H7 (cell line): ENCODE measurements around the gene ADAMTS14. TPM values are rescaled to one million over a fixed set of nuclear protein-coding genes. Genes with fewer than 3 reads are reported as not detected.

Source experiments
- DNase-seq: peaks from one replicate; pipeline ENCODE4 v3.0.0; 2012
- H3K27me3 ChIP-seq: 2 replicates; pipeline ENCODE4 v1.6.0; 2011; ENCODE audit warnings: mild to moderate bottlenecking, low read length; ENCODE audit not compliant: control insufficient read depth, insufficient read depth
- H3K36me3 ChIP-seq: replicated peaks from 2 replicates; pipeline ENCODE4 v1.5.1; 2011; ENCODE audit warnings: low read length; ENCODE audit not compliant: control insufficient read depth, insufficient read depth
- H3K4me3 ChIP-seq: 2 replicates; pipeline ENCODE4 v1.5.1; 2011; ENCODE audit warnings: low read depth, mild to moderate bottlenecking, control low read depth, low read length, moderate library complexity; ENCODE audit not compliant: insufficient read depth
- total RNA-seq: library from RNA; depleted of rRNA; stranded (reverse); fragments of >200 nt; shearing (Covaris generic); gene quantifications from 2 replicates; pipeline ENCODE4 v1.2.3, GENCODE V29; 2014

ADAMTS14 gene
- total RNA-seq, 1 experiment from 2014 or later: 1.1 TPM

DNA sequence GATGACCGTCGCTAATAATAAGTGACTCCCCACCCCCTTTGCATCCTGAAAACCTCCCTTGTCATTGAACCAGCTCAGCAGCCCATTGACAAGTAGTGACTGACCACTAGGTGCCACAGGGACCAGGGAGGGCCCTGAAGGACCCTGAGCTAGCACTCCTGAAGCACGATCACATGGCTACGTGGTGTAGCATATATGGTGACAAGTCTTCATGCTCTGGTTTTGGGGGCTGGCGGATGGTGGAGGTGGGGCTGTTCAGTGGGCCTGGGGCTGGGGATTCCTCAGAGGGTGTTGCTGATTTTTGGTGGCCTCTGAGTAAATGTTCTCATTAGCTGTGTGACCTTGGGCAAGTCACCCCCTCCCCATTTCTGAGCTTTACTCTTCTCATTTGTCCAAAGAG lies 4.7 kb downstream of the ADAMTS14 start:
- DNase-seq: no peak
- Histone ChIP-seq H3K27me3 (peaks cover 10% of the 10 kb centered on the region), H3K4me3 (no peak overlapping the region), H3K36me3 (no peaks in the 10 kb centered on the region)

DNA sequence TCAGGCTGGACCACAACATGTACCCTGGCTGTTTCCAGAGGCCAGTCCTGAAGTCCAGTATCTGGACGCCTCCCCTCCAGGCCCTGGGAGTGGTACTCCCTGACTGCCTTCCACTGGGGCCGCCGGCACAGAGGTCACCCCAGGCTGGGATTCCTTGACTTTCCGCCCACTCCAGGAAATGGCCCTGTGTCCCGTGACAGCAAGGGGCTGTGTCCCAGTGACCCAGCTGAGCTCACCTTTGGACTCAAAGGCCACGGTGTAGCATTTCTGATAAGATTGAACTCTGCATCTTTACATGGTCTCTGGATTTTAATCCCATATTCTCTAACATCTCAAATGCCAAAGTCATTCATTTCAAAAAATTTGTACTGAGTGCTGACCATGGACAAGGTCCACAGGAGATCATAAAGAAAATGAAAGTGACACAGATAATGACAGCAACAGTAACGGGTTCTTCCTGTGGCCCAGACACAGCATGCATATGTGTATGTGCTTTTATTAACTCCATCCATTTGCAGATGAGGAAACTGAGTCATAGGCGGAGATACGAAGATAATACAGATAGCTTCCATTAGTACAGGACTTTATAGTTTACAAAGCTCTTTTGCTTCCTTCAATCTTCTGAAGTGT lies 5.4 kb downstream of the ADAMTS14 start:
- no peaks in the 10 kb centered on the region for H3K36me3 ChIP-seq
- H3K4me3 ChIP-seq: no peak overlapping the region
- DNase-seq: no peak
- H3K27me3 ChIP-seq: peaks cover 8% of the 10 kb centered on the region

DNA sequence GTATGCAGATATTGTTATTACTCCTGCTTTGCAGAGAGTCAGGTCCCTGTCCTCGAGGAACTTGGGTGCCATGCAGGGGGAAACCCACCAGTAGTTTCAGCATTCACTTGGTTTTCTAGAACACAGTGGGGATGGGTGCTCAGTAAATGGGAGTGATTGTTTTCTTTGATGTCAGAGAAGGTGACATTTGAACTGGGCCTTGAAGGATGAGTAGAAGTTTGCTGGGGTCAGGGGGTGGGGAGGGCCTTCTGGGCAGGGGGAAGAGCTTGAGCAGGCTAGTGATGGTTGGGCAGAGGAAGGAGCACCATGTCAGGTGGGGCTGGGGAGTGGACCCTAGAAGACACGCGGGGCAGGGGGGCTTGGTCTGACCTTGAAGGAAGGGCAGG lies 5.9 kb downstream of the ADAMTS14 start:
- DNase-seq: no peak
- Histone ChIP-seq H3K27me3 (peaks cover 3% of the 10 kb centered on the region), H3K4me3 (no peak overlapping the region), H3K36me3 (no peaks in the 10 kb centered on the region)

DNA sequence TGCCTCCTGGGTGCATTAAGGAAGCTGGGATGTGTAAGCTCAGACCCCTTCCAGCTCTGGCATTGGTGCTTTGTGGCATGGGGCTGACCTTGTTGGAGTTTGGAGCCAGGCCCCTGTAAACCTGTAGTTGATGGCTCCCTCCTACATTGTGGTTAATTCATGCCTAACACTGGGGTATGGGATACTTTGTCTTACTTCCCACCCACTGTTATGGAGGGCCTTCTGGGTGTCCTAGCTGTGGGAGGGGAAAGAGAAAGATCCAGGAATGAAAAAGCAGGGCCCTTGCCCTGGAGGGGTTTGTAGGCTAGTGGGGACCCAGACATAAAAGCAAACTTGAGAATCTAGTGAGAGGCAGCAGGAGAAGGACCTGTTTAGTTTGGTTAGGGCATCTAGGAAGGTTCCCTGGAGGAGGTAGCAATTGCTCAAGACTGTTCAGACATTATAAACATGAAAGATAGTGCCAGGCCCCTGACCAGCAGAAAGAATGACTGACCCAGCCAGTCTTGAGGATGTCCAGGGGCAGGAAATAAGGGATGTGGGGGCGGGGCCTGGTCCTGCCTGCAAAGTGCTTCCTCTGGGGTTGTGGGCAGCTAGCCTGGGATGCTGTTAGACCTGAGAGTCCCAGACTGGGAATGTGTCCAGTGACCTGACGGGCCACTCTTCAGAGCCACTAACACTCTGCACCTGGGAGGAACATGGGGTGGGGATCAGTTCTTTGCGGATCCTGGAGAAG lies 6.6 kb downstream of the ADAMTS14 start:
- Histone ChIP-seq H3K36me3 (no peaks in the 10 kb centered on the region), H3K4me3 (no peak overlapping the region), H3K27me3 (no peaks in the 10 kb centered on the region)
- DNase-seq: no peak

DNA sequence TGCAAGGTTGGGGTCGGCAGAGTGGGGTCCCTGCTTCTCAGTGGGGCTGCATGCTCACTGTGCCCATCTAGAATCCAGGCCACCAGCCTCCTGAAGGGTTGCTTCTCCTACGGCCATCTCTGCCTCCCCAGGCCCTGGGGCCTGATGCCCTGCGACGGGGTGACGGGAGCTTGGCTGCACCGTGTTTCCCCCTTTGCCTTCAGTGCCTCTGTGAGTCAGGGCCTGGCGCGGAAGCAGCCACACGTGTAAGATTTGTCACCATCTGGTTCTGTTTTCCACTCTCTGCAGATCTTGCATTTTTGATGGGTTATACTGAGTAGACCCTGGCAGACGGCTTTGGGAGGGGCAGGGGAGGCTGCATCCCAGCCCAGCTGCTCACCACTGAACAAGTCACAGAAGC lies 7.2 kb downstream of the ADAMTS14 start:
- DNase-seq: no peak
- no peaks in the 10 kb centered on the region for H3K36me3 ChIP-seq
- no peak overlapping the region for H3K4me3 ChIP-seq
- no peaks in the 10 kb centered on the region for H3K27me3 ChIP-seq

DNA sequence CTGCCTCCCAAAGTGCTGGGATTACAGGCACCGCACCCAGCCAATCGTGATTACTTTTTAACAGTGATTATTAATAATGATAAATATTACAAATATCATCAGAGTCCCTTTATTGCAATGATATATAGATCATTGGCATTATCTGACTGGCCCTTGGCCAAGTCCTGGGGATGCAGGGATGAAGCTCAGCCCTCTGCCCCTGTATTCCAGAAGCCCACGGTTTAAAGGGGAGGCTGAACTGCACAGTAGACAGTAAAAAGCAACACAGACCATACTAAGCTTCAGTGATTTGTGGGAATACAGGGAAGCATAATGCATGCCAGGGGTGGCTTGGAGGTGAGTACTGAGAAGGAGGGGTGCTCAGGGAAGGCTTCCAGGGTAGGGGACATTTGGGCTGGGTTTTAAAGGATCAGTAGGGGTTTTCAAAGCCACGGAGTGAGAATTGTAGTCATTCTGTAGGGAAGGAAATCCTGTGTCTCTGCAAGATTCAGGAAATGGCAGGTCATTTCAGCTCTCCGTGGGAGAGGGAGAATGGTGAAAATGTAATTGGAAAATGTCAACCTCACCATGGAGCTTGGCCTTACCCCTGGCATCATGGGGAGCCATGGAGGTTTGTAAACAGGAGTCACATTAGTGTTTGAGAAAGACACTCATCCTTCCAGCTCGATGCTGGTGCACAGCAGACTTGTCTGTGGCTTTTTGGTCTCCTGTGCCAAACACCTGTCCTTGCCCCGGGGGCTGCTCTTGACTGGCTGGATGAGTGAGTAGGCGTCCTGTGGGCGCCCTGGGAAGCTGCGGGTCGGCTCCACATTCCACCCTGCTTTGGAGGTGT lies 8.8 kb downstream of the ADAMTS14 start:
- Histone ChIP-seq H3K4me3 (no peak overlapping the region), H3K27me3 (no peaks in the 10 kb centered on the region), H3K36me3 (no peaks in the 10 kb centered on the region)
- DNase-seq: no peak

DNA sequence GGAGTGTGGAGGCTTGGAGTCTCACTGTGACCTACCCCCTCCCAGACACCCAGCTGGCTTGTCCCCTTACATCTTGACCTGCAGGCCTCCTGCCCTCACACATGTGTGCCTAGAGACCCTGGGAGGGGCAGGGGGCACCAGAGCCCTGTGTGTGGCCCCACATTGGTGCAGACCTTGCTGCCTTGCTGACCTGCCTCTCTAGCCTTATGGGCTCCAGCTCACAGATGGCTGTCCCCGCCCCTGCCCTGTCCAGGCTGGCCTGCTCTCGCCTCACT lies 9.4 kb downstream of the ADAMTS14 start:
- Histone ChIP-seq H3K4me3 (no peak overlapping the region), H3K36me3 (no peaks in the 10 kb centered on the region), H3K27me3 (no peaks in the 10 kb centered on the region)
- DNase-seq: peak; percentile 46

DNA sequence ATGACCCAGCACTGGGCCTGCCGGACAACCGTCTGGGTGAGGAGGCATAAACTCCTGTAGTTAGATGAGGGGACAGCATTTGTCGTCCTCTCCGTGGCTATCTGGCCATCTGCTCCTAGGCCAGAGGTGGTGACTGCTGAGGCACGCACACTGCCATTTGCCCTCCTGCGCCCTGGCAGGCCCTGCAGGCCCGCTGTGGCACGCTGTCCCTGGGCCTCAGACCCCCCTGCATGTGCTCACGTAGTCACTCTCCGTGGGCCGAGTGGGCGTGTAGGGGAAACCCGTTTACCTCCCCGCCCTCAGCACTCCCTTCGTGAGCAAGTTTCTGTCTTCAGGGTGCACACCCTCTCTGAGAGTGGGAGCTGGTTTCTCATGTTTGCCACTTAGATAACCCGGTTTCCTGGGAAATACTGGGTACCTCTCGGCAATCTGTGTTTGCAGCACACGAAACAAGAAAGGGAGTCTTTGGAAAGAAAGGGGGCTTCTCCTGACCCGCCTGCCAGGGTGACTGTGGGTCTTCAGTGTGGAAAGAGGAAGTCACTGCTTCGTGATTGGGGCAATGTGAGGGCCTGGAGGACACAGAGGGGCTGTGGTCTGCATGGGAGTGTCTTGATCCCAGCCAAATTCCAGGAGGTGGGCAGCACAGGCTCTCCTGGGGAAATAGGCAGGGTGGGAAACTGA lies 10.8 kb downstream of the ADAMTS14 start:
- DNase-seq: peak; percentile 59
- Histone ChIP-seq H3K4me3 (no peak overlapping the region), H3K27me3 (no peaks in the 10 kb centered on the region), H3K36me3 (no peaks in the 10 kb centered on the region)

DNA sequence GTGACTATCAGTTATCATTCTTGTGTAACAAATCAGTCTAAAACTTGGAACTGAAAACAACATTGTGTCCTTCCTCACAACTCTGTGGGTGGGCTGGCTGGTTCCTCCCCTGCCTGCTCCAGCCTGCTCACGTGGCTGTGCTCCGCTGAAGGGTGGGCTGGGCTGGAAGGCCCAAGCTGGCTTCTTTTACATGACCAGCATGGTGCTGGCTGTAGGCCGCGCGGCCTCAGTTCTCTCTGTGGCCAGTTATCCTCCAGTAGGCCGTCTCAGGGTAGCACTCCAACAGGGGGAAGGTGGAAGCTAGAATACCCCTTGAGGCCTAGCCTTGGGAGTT lies 11.3 kb downstream of the ADAMTS14 start:
- no peak overlapping the region for H3K4me3 ChIP-seq
- DNase-seq: peak; percentile 71
- no peaks in the 10 kb centered on the region for H3K27me3 ChIP-seq
- H3K36me3 ChIP-seq: no peaks in the 10 kb centered on the region

DNA sequence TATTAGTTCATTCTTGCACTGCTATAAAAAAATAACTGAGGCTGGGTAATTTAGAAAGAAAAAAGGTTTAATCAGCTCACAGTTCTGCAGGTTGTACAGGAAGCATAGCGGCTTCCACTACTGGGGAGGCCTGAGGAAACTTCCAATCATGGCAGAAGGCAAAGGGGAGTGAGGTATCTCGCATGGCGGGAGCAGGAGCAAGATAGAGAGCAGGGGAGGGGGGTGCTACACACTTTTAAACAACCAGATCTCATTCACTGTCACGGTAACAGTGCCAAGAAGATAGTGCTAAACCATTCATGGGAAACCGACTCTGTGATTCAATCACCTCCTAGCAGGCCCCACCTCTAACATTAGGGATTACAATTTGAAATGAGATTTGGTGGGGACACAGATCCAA lies 11.6 kb downstream of the ADAMTS14 start:
- H3K4me3 ChIP-seq: no peak overlapping the region
- no peak for DNase-seq
- H3K36me3 ChIP-seq: no peaks in the 10 kb centered on the region
- H3K27me3 ChIP-seq: no peaks in the 10 kb centered on the region

DNA sequence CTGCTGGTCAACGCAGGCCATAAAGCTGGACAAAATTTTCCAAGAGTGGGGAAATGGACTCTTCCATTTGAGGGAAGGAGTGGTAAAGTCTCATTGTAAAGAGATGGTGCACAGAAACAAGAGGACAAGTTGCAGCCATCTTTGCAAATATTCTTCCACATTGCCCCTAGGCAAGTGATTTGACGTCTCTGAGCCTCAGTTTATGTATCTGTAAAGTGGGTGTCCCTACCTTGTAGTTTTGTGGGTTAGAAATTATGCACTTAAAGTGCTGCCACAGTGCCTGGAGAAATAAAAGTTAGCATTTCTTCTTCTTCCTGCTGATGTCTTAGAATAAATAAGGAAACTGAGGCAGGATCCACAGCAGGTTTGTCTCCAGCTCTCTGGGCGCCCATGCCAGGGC lies 12.1 kb downstream of the ADAMTS14 start:
- Histone ChIP-seq H3K4me3 (no peak overlapping the region), H3K36me3 (no peaks in the 10 kb centered on the region), H3K27me3 (no peaks in the 10 kb centered on the region)
- no peak for DNase-seq

DNA sequence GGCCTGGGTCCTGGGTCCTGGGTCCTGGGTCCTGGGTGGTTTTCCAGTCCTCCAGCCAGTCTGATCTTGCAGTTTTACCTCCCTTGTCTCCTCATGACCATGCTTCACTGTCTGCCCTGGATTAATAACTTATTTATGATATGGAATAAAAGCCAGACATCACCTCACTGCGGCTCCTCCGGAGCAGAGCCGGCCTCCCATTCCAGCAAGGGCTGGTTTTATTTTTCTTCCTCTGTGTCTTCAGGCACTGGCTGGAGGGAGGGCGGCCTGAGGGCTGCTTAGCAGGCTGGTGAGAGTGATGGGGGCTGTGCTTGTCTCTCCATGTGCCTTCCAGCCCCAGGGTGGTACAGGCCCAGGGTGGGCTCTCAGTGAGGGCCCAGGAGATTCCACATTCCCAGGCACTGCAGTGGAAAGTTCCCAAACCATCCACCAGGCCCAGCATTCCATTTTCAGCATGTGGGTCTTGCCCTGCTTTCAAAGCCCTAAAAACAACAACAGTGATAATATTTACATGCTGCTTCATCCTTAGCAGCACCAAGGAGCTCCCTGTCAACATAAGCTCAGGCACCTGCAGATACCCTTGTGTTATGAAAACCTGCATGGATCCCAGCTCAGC lies 12.6 kb downstream of the ADAMTS14 start:
- Histone ChIP-seq H3K4me3 (no peak overlapping the region), H3K36me3 (no peaks in the 10 kb centered on the region), H3K27me3 (no peaks in the 10 kb centered on the region)
- no peak for DNase-seq

DNA sequence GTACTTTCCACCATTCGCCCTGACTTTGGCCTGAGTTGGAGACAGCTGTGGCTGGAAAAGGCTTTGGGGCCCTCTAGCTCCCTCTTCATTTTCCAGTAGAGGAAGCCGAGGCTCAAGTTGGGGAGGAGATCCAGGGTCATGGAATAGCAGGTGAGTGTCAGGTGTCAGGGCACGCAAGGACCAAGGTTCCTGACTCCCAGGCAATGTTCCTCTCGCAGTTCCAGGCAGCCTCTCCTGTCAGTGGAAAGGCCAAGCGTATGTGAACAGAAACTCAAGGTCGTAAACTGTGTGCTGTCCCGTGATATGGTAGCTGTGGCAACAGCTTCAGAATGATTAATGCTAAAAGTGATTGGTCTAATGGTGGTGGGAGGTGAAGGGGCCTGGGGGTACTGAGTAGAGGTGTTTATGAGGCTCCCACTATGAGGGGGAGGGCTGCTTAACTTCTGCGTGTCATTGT lies 13.2 kb downstream of the ADAMTS14 start:
- Histone ChIP-seq H3K27me3 (no peaks in the 10 kb centered on the region), H3K36me3 (no peaks in the 10 kb centered on the region), H3K4me3 (no peak overlapping the region)
- no peak for DNase-seq

DNA sequence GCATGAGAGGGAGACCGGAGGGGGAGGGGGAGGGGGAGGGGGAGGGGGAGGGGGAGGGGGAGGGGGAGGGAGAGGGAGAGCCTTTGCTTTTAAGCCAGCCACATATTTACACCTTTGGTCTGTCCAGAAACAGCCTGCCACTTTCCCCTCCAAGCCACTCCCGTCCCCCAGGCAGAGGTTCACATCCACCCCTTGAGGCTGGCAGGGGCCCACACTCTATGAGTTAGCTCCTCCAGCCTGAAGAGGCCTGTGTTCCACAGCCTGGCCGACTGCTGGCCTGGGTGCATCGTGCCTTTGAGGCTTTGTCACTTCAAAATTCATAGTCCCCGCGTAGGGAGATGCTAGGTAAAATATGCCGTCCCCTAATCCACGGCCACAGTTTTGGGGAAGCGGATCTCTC lies 16.5 kb downstream of the ADAMTS14 start:
- no peak for DNase-seq
- Histone ChIP-seq H3K4me3 (no peak overlapping the region), H3K36me3 (no peaks in the 10 kb centered on the region), H3K27me3 (no peaks in the 10 kb centered on the region)
